Stimulated activated naive CD8-positive, alpha-beta T cell treated with anti-CD3 and anti-CD28 coated beads, Interleukin-15, Interleukin-2, amounts not matched to agents 100 ng/mL and 50 ng/mL, for 24 hours (primary cell): Measurements from ENCODE around the gene ANG.
A peak's percentile ranks its signal among the peaks of the same experiment; 100 is the strongest.
"Not testable (repeated sequence)": the region's sequence is repeated elsewhere in the genome, so short reads cannot be mapped to it uniquely, and the experiment has no call there.

Experiments used
- H3K27ac Mint-ChIP-seq: one replicate; pipeline ENCODE4 v1.8.0; 2021; ENCODE audit warnings: mild to moderate bottlenecking, mixed read lengths
- H3K27me3 Mint-ChIP-seq: one replicate; pipeline ENCODE4 v1.8.0; 2021; ENCODE audit warnings: mixed read lengths
- H3K36me3 Mint-ChIP-seq: one replicate; pipeline ENCODE4 v1.8.0; 2021; ENCODE audit warnings: low read depth, mixed read lengths
- H3K4me1 Mint-ChIP-seq: one replicate; pipeline ENCODE4 v1.8.0; 2021; ENCODE audit warnings: low read depth, mixed read lengths
- H3K4me3 Mint-ChIP-seq: one replicate; pipeline ENCODE4 v1.8.0; 2021; ENCODE audit warnings: mild to moderate bottlenecking, mixed read lengths
- H3K9me3 Mint-ChIP-seq: one replicate; pipeline ENCODE4 v1.8.0; 2021; ENCODE audit warnings: mixed read lengths

Gene ANG

DNA sequence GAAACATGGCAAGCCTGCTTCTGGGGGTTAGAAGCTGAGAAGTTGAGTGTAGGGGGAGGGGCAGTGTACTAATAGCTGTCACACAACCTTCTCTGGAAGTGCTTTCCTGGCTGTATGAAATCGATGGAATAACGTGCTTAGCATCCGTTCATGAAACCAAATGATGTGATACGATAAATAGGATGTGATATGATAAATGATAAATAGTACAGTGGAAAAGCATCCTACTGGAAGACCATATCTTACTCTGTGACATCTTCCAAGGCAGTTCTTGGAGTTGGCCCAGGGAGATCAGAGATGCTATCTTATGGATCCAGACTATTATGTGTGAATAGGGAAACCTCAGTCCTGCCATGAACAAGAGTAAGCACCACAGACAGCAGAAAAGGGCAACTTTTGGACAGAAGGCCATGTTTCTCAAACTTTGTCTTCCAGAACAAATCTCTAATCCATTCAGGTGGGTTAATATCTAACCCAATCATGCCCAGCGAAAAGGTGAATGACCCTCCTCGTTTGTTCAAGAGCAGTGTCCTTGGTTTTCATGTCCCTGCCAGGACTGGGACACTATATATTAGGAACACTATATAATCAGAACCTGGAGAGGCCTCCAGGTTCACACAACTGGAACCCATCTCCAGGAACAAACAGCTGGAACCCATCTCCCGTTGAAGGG is at the start of gene ANG:
ANG (plus strand) TSS at position 598 of the 673 bp plus-strand sequence. CDS start 4,801 bp downstream, outside the sequence.
- Mint-ChIP-seq H3K27me3 (no peaks in the 10 kb centered on the region), H3K27ac (no peak within 1 kb of the TSS)

DNA sequence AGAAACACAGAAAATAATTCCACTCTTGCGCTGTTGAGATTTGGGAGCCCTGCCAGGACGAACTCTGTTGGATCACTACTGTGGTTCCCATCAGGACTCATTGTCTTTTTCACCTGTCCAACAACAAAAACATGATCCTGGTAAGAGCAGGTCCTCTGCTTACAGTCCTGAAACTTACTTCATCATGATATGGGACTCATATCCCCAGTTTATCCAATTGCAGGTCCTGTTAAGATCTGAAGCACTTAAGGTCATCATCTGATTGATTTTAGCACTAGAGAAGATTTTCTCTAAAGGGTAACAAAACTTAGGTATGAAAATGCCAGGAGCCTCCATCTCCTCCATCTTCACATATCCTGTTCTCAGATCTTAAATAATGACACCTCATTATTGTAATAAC is 47.0 kb upstream of the ANG start, which contains the start of gene OR6S1:
OR6S1 (minus strand) TSS at position 101 of the 400 bp plus-strand sequence; CDS start at position 101, 0 bp downstream.
- H3K4me1 Mint-ChIP-seq: no peaks in the 10 kb centered on the region
- H3K36me3 Mint-ChIP-seq: no peaks in the 10 kb centered on the region
- no peak within 1 kb of the TSS for H3K27ac Mint-ChIP-seq
- peaks cover 38% of the 10 kb centered on the region for H3K27me3 Mint-ChIP-seq
- no peak within 1 kb of the TSS for H3K4me3 Mint-ChIP-seq
- H3K9me3 Mint-ChIP-seq: no peaks in the 10 kb centered on the region

More for the DNA sequence above, at the start of gene ANG:
- Mint-ChIP-seq H3K4me3 (no peak within 1 kb of the TSS), H3K9me3 (no peaks in the 10 kb centered on the region), H3K4me1 (peaks cover 11% of the 10 kb centered on the region), H3K36me3 (no peaks in the 10 kb centered on the region)

DNA sequence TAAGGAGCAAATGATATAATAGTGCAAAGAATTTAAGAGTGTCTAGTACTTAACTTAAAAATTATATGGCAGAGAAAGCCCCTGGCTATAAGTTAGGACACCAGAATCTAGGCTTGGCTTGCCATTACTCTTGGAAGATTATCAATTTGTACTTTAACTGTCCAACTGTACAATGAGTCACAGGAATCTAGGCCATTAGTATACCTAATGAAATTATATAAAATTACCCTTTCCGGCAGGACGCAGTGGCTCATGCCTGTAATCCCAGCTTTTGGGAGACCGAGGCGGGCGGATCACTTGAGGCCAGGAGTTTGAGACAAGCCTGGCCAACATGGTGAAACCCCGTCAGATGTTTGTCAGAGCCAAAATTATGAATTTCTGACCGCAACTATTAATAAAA is 46.4 kb upstream of the ANG start:
- Mint-ChIP-seq H3K9me3 (no peaks in the 10 kb centered on the region), H3K27ac (no peak overlapping the region), H3K4me1 (no peaks in the 10 kb centered on the region), H3K27me3 (peaks cover 38% of the 10 kb centered on the region), H3K36me3 (no peaks in the 10 kb centered on the region), H3K4me3 (no peak overlapping the region)

DNA sequence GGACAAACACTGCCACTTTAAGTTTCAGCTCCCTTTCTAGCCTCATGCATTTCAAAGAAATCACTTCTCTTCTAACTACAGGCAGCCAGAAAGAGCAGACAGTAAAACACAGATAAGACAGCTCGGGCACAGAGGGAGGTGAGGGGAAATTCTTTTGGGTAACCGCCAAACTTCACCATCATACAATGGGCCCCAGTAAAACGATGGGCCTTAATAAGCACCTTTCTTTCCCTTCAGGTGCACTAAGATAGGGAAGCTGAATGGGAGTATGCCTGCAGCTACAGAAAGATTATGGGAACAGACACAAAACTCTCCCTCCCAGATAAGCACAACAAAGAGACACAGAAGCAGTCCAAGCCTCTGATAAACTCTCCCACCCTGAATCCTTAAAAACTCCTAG is 45.8 kb upstream of the ANG start:
- H3K9me3 Mint-ChIP-seq, H3K36me3 Mint-ChIP-seq, H3K4me1 Mint-ChIP-seq, H3K27ac Mint-ChIP-seq, H3K4me3 Mint-ChIP-seq: not testable (repeated sequence)
- H3K27me3 Mint-ChIP-seq: peaks cover 38% of the 10 kb centered on the region

DNA sequence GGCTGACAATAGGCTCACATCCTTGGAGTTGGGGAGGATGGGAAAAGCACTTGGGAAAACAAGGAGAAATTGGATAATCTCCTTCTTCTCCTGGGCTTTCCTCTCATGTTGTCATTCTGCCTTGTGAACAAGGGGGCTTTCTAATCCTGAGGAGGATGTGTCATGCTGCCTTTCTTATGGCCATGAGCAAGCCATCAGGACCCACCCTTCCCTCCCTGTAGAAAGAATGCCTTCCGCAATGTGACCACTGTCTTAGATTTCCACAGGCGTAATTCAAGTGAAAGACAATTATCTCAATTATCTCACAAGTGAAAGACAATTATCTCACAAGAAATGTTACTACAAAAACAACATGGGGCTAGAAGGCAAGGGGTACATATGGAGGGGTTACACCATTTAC is 44.0 kb upstream of the ANG start:
- Mint-ChIP-seq H3K36me3 (no peaks in the 10 kb centered on the region), H3K4me1 (no peaks in the 10 kb centered on the region), H3K4me3 (no peak overlapping the region), H3K27ac (no peak overlapping the region), H3K27me3 (peaks cover 42% of the 10 kb centered on the region), H3K9me3 (no peaks in the 10 kb centered on the region)

DNA sequence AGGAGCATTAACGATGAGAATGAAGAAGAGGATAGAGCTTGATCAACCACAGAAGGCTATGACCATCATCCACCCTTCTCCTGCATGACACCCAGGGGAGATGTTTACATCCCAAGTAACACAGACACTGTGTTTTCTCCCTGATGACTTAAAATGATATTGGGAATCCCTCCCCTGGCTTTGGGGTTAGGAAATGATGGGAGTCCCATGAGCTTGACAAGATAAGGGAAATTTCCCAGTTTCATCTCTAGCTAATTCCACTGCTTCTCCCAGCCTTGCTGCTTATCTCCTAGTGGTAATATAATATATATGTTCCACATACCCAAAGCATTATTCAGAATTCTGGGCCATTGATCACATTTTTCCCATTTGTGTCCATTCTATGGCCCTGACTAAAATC is 43.1 kb upstream of the ANG start:
- H3K4me3 Mint-ChIP-seq: no peak overlapping the region
- H3K27ac Mint-ChIP-seq: no peak overlapping the region
- H3K9me3 Mint-ChIP-seq: no peaks in the 10 kb centered on the region
- no peaks in the 10 kb centered on the region for H3K4me1 Mint-ChIP-seq
- no peaks in the 10 kb centered on the region for H3K36me3 Mint-ChIP-seq
- peaks cover 42% of the 10 kb centered on the region for H3K27me3 Mint-ChIP-seq

DNA sequence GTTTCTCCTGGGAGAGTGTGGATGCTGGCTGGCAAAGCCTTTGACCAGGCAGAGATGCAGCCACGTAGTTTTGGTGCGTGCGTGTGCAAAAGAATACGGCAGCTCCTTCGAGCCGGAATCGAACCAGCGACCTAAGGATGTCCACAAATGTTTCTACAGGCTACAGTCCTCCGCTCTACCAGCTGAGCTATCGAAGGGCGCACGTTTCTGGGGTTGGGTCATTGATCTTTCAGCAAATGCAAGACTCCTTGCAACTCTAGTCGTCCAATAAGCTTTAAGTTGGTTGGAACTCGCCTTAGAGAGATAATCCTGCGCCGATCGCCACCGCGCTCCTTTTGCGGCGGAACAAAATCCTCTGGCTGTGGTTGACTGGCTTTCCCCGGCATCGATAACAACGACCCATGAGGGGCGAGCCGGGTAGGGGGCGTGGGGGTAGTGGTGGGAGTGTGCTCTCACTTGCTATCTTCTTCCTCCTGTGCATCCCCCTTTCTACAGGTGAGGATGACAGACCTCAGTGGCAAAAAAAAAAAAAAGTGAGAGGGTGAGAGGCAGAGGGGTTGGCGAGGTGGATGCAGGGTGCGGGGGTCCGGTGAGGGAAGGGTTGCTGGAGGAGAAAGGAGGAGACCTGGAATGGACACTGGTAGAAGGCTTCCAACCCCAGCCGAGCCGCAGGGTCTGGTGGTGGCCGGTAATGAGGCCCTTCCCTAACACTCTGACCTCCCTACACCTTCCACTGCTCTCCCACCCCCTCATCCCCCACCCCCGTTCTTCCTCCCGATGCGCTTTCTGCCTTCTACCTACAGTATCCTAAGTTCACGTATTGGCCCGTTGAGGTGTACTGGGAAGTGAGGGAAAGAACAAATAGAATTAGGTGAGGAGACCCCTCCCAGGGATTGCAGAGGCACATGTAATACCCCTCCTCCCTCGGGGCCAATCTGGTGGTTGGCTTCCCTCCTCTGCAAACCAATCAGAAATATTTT is 35.3 kb upstream of the ANG start:
- Mint-ChIP-seq H3K4me3 (peak overlapping the region; percentile 74), H3K27me3 (peaks cover 66% of the 10 kb centered on the region), H3K36me3 (no peaks in the 10 kb centered on the region), H3K9me3 (no peaks in the 10 kb centered on the region), H3K27ac (peak overlapping the region; percentile 76), H3K4me1 (peaks cover 26% of the 10 kb centered on the region)

DNA sequence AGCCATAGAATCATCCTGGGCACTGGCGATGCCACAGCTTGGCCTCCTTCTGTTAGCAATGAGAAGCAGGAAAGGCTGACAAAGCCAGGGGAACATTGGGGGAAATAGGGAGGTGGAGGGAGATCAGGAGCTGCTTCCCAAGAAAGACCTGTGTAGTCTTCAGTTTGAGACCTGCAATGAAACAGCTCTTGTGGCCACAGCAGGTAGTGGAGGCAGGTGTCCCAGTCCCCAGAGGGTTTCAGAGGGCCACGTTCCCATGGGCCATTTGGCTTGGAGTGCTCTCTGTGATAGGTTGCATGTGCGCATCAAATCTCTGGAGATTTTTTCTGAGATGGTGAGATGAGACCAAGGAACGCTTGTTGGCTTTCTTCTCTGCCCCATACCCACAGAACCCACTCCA is 32.7 kb upstream of the ANG start:
- no peak overlapping the region for H3K4me3 Mint-ChIP-seq
- H3K36me3 Mint-ChIP-seq: no peaks in the 10 kb centered on the region
- no peak overlapping the region for H3K27ac Mint-ChIP-seq
- H3K27me3 Mint-ChIP-seq: peaks cover 77% of the 10 kb centered on the region
- peaks cover 26% of the 10 kb centered on the region for H3K4me1 Mint-ChIP-seq
- H3K9me3 Mint-ChIP-seq: no peaks in the 10 kb centered on the region

GRCh38 chr14:20656274-20656673 is 32.3 kb upstream of the ANG start:
- no peak overlapping the region for H3K4me3 Mint-ChIP-seq
- H3K27me3 Mint-ChIP-seq: peaks cover 76% of the 10 kb centered on the region
- no peak overlapping the region for H3K27ac Mint-ChIP-seq
- H3K4me1 Mint-ChIP-seq: peaks cover 26% of the 10 kb centered on the region
- H3K9me3 Mint-ChIP-seq: no peaks in the 10 kb centered on the region
- H3K36me3 Mint-ChIP-seq: no peaks in the 10 kb centered on the region

DNA sequence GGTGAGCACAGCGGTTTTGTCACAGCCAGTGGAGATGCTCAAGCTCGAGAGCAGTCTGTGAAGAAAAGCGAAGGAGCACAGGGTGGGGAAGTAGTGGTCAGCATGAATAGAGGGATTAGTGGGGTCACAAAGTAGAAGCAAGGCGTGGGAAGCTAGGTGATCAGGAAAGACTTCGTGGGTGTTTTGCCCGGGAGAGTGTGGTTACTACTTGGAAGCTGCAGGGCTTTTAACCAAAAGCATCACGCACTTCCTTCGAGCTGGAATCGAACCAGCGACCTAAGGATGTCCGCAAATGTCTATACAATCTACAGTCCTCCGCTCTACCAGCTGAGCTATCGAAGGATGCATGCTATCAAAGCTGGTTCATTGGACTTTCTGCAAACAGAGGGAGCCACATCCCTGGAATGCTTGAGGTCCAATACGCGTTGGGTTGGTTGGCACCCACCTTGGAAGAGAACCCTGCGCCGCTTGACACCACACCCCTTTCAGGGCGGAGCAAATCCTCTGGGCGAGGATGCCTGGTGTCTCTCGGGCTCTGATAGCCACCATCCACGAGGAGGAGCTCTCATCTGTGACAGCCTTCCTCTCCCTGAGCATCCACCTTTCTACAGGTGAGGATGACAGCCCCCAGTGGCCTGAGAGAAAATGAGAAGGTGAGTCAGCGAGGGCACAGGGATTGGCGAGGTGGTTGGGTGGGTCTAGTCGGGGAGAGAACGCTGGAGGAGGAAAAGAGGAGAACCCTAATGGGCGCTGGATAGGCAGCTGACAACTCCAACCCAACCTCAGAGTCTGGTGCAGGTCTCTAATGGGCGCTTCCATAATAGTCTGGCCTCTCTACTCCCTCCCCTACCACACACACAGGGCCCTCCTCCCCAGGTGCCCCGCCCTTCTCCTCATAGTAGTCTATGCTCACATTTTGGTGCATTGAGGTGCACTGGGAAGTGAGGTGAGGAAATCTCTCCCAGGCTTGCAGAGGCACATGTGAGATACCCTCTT is 31.1 kb upstream of the ANG start:
- Mint-ChIP-seq H3K4me1 (peaks cover 27% of the 10 kb centered on the region), H3K9me3 (no peaks in the 10 kb centered on the region), H3K36me3 (no peaks in the 10 kb centered on the region), H3K27me3 (peaks cover 77% of the 10 kb centered on the region), H3K4me3 (no peak overlapping the region), H3K27ac (peak overlapping the region; percentile 37)

DNA sequence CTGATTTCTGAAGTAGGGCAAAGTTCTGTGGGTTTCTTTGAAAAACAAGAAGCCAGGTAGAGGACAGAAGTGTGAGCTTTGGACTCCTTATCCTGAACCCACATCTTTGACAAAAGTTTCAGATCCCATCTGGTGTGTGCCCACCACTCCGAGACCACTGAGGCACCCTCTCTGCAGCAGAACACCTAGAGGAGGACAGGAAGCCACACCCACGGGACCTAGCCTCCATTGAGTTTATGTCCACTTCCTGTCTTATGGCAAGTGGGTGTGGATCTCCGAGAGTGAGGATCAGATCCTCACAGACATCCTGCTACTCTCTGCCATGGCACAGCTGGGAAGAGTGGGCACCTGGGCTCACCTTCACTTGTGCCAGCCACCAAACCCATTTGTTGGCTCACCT is 30.3 kb upstream of the ANG start:
- Mint-ChIP-seq H3K27ac (no peak overlapping the region), H3K36me3 (no peaks in the 10 kb centered on the region), H3K4me1 (peaks cover 29% of the 10 kb centered on the region), H3K4me3 (no peak overlapping the region), H3K27me3 (peaks cover 72% of the 10 kb centered on the region), H3K9me3 (no peaks in the 10 kb centered on the region)

- Mint-ChIP-seq H3K27ac (no peak overlapping the region), H3K9me3 (no peaks in the 10 kb centered on the region), H3K36me3 (no peaks in the 10 kb centered on the region), H3K4me3 (no peak overlapping the region), H3K4me1 (peaks cover 27% of the 10 kb centered on the region), H3K27me3 (peaks cover 63% of the 10 kb centered on the region)
Observed at GRCh38 chr14:20659336-20659735, 29.2 kb upstream of the ANG start.

GRCh38 chr14:20659813-20660395 is 28.7 kb upstream of the ANG start:
- Mint-ChIP-seq H3K36me3 (no peaks in the 10 kb centered on the region), H3K27me3 (peaks cover 65% of the 10 kb centered on the region), H3K27ac (no peak overlapping the region), H3K4me1 (peaks cover 26% of the 10 kb centered on the region), H3K4me3 (no peak overlapping the region), H3K9me3 (no peaks in the 10 kb centered on the region)

DNA sequence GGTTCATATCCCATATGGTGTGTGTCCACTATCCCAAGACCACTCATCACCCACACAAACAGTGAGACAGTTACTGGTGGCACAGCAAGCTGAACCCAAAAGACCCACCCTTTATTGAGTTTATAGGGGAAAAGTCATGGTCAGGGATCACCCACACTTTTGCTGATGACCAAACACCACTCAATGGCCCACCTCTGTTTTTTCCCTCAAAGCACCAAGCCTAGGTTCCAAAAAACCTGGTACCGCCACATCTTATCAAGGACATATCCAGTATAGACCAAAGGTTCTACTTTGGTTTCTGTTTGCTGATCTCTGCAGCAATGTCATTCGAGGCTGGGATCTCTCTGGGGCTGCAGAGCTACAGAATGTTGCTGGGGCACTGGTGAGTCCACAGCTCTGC is 27.4 kb upstream of the ANG start:
- Mint-ChIP-seq H3K27ac (no peak overlapping the region), H3K9me3 (no peaks in the 10 kb centered on the region), H3K4me3 (no peak overlapping the region), H3K36me3 (no peaks in the 10 kb centered on the region), H3K27me3 (peaks cover 52% of the 10 kb centered on the region), H3K4me1 (peaks cover 32% of the 10 kb centered on the region)
